Neutrophil (primary cell): ENCODE results near the gene LGALS7.

ENCODE experiments used
- H3K27ac ChIP-seq: fragments of 200-600 bp; sonication (generic); 2 replicates; pipeline ENCODE4 v1.5.1; 2016; ENCODE audit warnings: mild to moderate bottlenecking, moderate library complexity
- H3K27me3 ChIP-seq: fragments of 200-600 bp; sonication (generic); 2 replicates; pipeline ENCODE4 v1.6.0; 2016; ENCODE audit warnings: mild to moderate bottlenecking
- H3K36me3 ChIP-seq: fragments of 200-600 bp; sonication (generic); 2 replicates; pipeline ENCODE4 v1.5.1; 2017
- H3K4me1 ChIP-seq, 2 experiments: fragments of 200-600 bp in 1 of 2; sonication (generic) in 1 of 2; 1 replicate in 1 of 2; 2 replicates in 1 of 2; pipeline versions ENCODE4 v1.5.1 to v1.6.1; 2013 to 2016; ENCODE audit warnings: low read depth in 1 of 2, low read length in 1 of 2, mild to moderate bottlenecking in 1 of 2, moderate library complexity in 1 of 2; ENCODE audit not compliant: control insufficient read depth in 1 of 2, insufficient read depth in 1 of 2
- H3K4me3 ChIP-seq, 2 experiments: fragments of 200-600 bp in 1 of 2; sonication (generic) in 1 of 2; 1 replicate in 1 of 2; 2 replicates in 1 of 2; pipeline ENCODE4 v1.5.1; 2013 to 2016; ENCODE audit warnings: low read depth in 1 of 2, low read length in 1 of 2, mild to moderate bottlenecking in 1 of 2, moderate library complexity in 1 of 2
- H3K9me3 ChIP-seq: fragments of 200-600 bp; sonication (generic); 2 replicates; pipeline ENCODE4 v1.5.1; 2016
- TF ChIP-seq, protein P1 (sequence below): fragments of 200-600 bp; sonication (generic); IDR thresholded peaks from 2 replicates; pipeline ENCODE4 v1.5.1; 2016; ENCODE audit warnings: antibody characterized with exemption

LGALS7 gene

GRCh38 chr19:38727306-38727867, 45.9 kb downstream of the LGALS7 start:
- Histone ChIP-seq H3K4me3 (no peak overlapping the region), H3K36me3 (peaks cover 96% of the 10 kb centered on the region), H3K4me1 (no peaks in the 10 kb centered on the region), H3K27me3 (no peaks in the 10 kb centered on the region), H3K9me3 (no peaks in the 10 kb centered on the region), H3K27ac (no peak overlapping the region)
- TF ChIP-seq, protein P1, sequence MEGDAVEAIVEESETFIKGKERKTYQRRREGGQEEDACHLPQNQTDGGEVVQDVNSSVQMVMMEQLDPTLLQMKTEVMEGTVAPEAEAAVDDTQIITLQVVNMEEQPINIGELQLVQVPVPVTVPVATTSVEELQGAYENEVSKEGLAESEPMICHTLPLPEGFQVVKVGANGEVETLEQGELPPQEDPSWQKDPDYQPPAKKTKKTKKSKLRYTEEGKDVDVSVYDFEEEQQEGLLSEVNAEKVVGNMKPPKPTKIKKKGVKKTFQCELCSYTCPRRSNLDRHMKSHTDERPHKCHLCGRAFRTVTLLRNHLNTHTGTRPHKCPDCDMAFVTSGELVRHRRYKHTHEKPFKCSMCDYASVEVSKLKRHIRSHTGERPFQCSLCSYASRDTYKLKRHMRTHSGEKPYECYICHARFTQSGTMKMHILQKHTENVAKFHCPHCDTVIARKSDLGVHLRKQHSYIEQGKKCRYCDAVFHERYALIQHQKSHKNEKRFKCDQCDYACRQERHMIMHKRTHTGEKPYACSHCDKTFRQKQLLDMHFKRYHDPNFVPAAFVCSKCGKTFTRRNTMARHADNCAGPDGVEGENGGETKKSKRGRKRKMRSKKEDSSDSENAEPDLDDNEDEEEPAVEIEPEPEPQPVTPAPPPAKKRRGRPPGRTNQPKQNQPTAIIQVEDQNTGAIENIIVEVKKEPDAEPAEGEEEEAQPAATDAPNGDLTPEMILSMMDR: no peak

GRCh38 chr19:38726761-38727301, 46.5 kb downstream of the LGALS7 start:
- H3K27ac ChIP-seq: no peak overlapping the region

GRCh38 chr19:38726284-38726673, 47.0 kb downstream of the LGALS7 start:
- H3K4me1 ChIP-seq: no peaks in the 10 kb centered on the region
- TF ChIP-seq, protein P1: no peak
- H3K4me3 ChIP-seq: no peak overlapping the region

More at GRCh38 chr19:38726761-38727301, 46.5 kb downstream of the LGALS7 start:
- TF ChIP-seq, protein P1: no peak
- no peak overlapping the region for H3K4me3 ChIP-seq
- H3K27me3 ChIP-seq: no peaks in the 10 kb centered on the region
- peaks cover 99% of the 10 kb centered on the region for H3K36me3 ChIP-seq
- H3K4me1 ChIP-seq: no peaks in the 10 kb centered on the region
- no peaks in the 10 kb centered on the region for H3K9me3 ChIP-seq

DNA sequence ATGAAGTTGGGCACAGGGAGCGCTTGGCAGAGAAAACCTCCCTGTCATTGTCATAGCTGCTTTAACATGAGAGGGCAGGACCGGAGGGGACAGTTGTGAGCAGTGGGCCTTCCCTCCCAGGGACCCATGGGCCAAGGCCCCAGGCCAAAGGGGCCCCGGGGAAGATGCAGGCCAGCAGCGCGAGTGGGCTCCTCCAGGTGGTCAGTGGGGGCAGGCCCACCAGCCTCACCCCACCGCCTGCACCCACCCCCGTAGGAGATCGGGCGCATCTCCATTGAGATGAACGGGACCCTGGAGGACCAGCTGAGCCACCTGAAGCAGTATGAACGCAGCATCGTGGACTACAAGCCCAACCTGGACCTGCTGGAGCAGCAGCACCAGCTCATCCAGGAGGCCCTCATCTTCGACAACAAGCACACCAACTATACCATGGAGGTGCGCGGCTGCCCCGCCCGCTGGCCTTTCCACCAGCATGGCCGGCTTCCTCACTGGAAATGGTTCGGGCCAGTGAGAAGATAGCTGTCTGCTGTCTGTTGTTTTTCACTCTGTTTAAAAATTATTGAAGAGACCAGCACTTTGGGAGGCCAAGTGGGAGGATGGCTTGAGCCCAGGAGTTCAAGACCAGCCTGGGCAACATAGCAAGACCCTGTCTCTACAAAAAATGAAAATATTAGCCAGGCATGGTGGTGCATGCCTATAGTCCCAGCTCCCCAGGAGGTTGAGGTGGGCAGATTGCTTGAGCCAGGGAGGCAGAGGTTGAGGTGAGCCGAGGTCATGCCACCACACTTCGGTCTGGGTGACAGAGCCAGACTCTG, 47.6 kb downstream of the LGALS7 start:
- H3K36me3 ChIP-seq: peaks cover 99% of the 10 kb centered on the region

More at GRCh38 chr19:38726284-38726673, 47.0 kb downstream of the LGALS7 start:
- H3K36me3 ChIP-seq: peaks cover 99% of the 10 kb centered on the region
- no peak overlapping the region for H3K27ac ChIP-seq
- no peaks in the 10 kb centered on the region for H3K9me3 ChIP-seq
- no peaks in the 10 kb centered on the region for H3K27me3 ChIP-seq

DNA sequence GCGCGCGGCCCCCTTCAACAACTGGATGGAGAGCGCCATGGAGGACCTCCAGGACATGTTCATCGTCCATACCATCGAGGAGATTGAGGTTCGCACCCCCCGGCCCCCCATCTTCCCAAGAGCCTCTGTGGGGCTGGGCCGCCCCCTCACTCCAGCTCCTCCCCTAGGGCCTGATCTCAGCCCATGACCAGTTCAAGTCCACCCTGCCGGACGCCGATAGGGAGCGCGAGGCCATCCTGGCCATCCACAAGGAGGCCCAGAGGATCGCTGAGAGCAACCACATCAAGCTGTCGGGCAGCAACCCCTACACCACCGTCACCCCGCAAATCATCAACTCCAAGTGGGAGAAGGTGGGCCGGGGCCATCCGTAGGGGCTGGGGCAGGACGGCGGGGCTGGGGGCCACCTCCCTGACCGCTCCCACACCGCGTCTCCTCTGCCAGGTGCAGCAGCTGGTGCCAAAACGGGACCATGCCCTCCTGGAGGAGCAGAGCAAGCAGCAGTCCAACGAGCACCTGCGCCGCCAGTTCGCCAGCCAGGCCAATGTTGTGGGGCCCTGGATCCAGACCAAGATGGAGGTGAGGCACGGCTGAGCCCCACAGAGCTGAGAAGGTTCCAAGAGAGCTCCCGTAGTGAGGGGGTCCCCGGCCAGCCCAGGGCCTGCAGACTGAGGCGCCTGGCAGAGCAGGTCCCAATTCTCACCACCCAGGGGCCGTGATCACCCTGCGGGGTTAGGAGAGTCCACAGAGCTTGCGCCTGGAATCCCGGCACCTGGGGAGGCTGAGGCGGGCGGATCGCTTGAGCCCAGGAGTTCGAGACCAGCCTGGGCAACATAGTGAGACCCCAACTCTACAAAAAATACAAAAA, 49.1 kb downstream of the LGALS7 start:
- no peak overlapping the region for H3K27ac ChIP-seq
- no peak overlapping the region for H3K4me3 ChIP-seq
- no peaks in the 10 kb centered on the region for H3K4me1 ChIP-seq
- no peaks in the 10 kb centered on the region for H3K9me3 ChIP-seq
- TF ChIP-seq, protein P1: no peak
- H3K27me3 ChIP-seq: no peaks in the 10 kb centered on the region
- H3K36me3 ChIP-seq: peaks cover 100% of the 10 kb centered on the region

More for the DNA sequence above, 47.6 kb downstream of the LGALS7 start:
- Histone ChIP-seq H3K4me3 (no peak overlapping the region), H3K27ac (no peak overlapping the region), H3K27me3 (no peaks in the 10 kb centered on the region), H3K4me1 (no peaks in the 10 kb centered on the region), H3K9me3 (no peaks in the 10 kb centered on the region)
- TF ChIP-seq, protein P1: no peak
